ENCODE data around the gene STK11. TPM values are rescaled to one million over a fixed set of nuclear protein-coding genes. Genes with fewer than 3 reads are reported as not detected.

The STK11 gene
- total and polyA plus RNA-seq, 4 donors: 35.4 to 66.6 (median 58.8) TPM

- H3K4me3 ChIP-seq (ENCODE audit: low read depth, low read length): no peak overlapping the region
- DNase-seq (ENCODE audit: low read depth in 4 of 6, low spot score in 6 of 6): no peak
- no peaks in the 10 kb centered on the region for H3K27me3 ChIP-seq (ENCODE audit: control insufficient read depth, insufficient read depth, low read length)
- H3K9me3 ChIP-seq (ENCODE audit: control insufficient read depth, insufficient read depth, low read length): no peaks in the 10 kb centered on the region
- WGBS (ENCODE audit: insufficient coverage): 66% methylated on average over 23 of the region's 33 CpGs
- H3K27ac ChIP-seq (ENCODE audit: low read depth, low read length): no peak overlapping the region
- peaks cover 86% of the 10 kb centered on the region for H3K4me1 ChIP-seq (ENCODE audit: control insufficient read depth, insufficient read depth, low read length)
- peaks cover 71% of the 10 kb centered on the region for H3K36me3 ChIP-seq (ENCODE audit: control insufficient read depth, insufficient read depth, low read length)
These were observed 67.1 kb downstream of the STK11 start for GRCh38 chr19:1272423-1273262.

- Histone ChIP-seq H3K27ac (ENCODE audit: low read depth, low read length) (no peak overlapping the region), H3K36me3 (ENCODE audit: control insufficient read depth, insufficient read depth, low read length) (peaks cover 77% of the 10 kb centered on the region), H3K9me3 (ENCODE audit: control insufficient read depth, insufficient read depth, low read length) (no peaks in the 10 kb centered on the region), H3K27me3 (ENCODE audit: control insufficient read depth, insufficient read depth, low read length) (no peaks in the 10 kb centered on the region), H3K4me3 (ENCODE audit: low read depth, low read length) (no peak overlapping the region), H3K4me1 (ENCODE audit: control insufficient read depth, insufficient read depth, low read length) (peaks cover 78% of the 10 kb centered on the region)
- DNase-seq (ENCODE audit: low read depth in 4 of 6, low spot score in 6 of 6): no peak
- WGBS (ENCODE audit: insufficient coverage): 88% methylated on average over 23 of the region's 25 CpGs
These were observed 67.9 kb downstream of the STK11 start for GRCh38 chr19:1273263-1274041.

- Histone ChIP-seq H3K27me3 (ENCODE audit: control insufficient read depth, insufficient read depth, low read length) (no peaks in the 10 kb centered on the region), H3K9me3 (ENCODE audit: control insufficient read depth, insufficient read depth, low read length) (no peaks in the 10 kb centered on the region), H3K4me3 (ENCODE audit: low read depth, low read length) (no peak overlapping the region), H3K27ac (ENCODE audit: low read depth, low read length) (peak overlapping the region; percentile 61), H3K4me1 (ENCODE audit: control insufficient read depth, insufficient read depth, low read length) (peaks cover 74% of the 10 kb centered on the region), H3K36me3 (ENCODE audit: control insufficient read depth, insufficient read depth, low read length) (peaks cover 84% of the 10 kb centered on the region)
- WGBS (ENCODE audit: insufficient coverage): 75% methylated on average over 37 of the region's 46 CpGs
- DNase-seq (ENCODE audit: low read depth in 4 of 6, low spot score in 6 of 6): no peak
These were observed 68.7 kb downstream of the STK11 start for GRCh38 chr19:1274081-1274851.

GRCh38 chr19:1274852-1275259 lies 69.3 kb downstream of the STK11 start:
- H3K36me3 ChIP-seq (ENCODE audit: control insufficient read depth, insufficient read depth, low read length): peaks cover 90% of the 10 kb centered on the region

GRCh38 chr19:1275260-1275975 lies 69.8 kb downstream of the STK11 start, which contains the start of gene FAM174C:
Gene FAM174C, plus strand, starts transcription at chr19:1275530. Its CDS starts 20 bp downstream, at chr19:1275550.
- H3K36me3 ChIP-seq (ENCODE audit: control insufficient read depth, insufficient read depth, low read length): peaks cover 90% of the 10 kb centered on the region
- no peaks in the 10 kb centered on the region for H3K9me3 ChIP-seq (ENCODE audit: control insufficient read depth, insufficient read depth, low read length)
- H3K27ac ChIP-seq (ENCODE audit: low read depth, low read length): peak within 1 kb of the TSS; percentile 93
- peak within 1 kb of the TSS; percentile 68 for H3K4me3 ChIP-seq (ENCODE audit: low read depth, low read length)
- WGBS (ENCODE audit: insufficient coverage): under 1% methylated on average over 87 of the region's 98 CpGs
- peak; percentile 82 to 98 (median 91) for DNase-seq (ENCODE audit: low read depth in 4 of 6, low spot score in 6 of 6)
- no peaks in the 10 kb centered on the region for H3K27me3 ChIP-seq (ENCODE audit: control insufficient read depth, insufficient read depth, low read length)
- H3K4me1 ChIP-seq (ENCODE audit: control insufficient read depth, insufficient read depth, low read length): peaks cover 76% of the 10 kb centered on the region

More at GRCh38 chr19:1274852-1275259, 69.3 kb downstream of the STK11 start:
- no peak for DNase-seq (ENCODE audit: low read depth in 4 of 6, low spot score in 6 of 6)
- WGBS (ENCODE audit: insufficient coverage): 16% methylated on average over 44 of the region's 44 CpGs
- Histone ChIP-seq H3K27me3 (ENCODE audit: control insufficient read depth, insufficient read depth, low read length) (no peaks in the 10 kb centered on the region), H3K4me1 (ENCODE audit: control insufficient read depth, insufficient read depth, low read length) (peaks cover 77% of the 10 kb centered on the region), H3K9me3 (ENCODE audit: control insufficient read depth, insufficient read depth, low read length) (no peaks in the 10 kb centered on the region), H3K27ac (ENCODE audit: low read depth, low read length) (peak overlapping the region; percentile 61), H3K4me3 (ENCODE audit: low read depth, low read length) (no peak overlapping the region)

GRCh38 chr19:1275976-1276627 lies 70.5 kb downstream of the STK11 start:
- H3K9me3 ChIP-seq (ENCODE audit: control insufficient read depth, insufficient read depth, low read length): no peaks in the 10 kb centered on the region
- H3K27me3 ChIP-seq (ENCODE audit: control insufficient read depth, insufficient read depth, low read length): no peaks in the 10 kb centered on the region
- DNase-seq (ENCODE audit: low read depth in 4 of 6, low spot score in 6 of 6): no peak
- peak overlapping the region; percentile 68 for H3K4me3 ChIP-seq (ENCODE audit: low read depth, low read length)
- peaks cover 69% of the 10 kb centered on the region for H3K4me1 ChIP-seq (ENCODE audit: control insufficient read depth, insufficient read depth, low read length)
- peak overlapping the region; percentile 93 for H3K27ac ChIP-seq (ENCODE audit: low read depth, low read length)
- 8% methylated on average over 39 of the region's 43 CpGs for WGBS (ENCODE audit: insufficient coverage)
- peaks cover 90% of the 10 kb centered on the region for H3K36me3 ChIP-seq (ENCODE audit: control insufficient read depth, insufficient read depth, low read length)

- H3K36me3 ChIP-seq (ENCODE audit: control insufficient read depth, insufficient read depth, low read length): peaks cover 88% of the 10 kb centered on the region
- DNase-seq (ENCODE audit: low read depth in 4 of 6, low spot score in 6 of 6): no peak
- H3K27ac ChIP-seq (ENCODE audit: low read depth, low read length): no peak overlapping the region
- peak overlapping the region; percentile 68 for H3K4me3 ChIP-seq (ENCODE audit: low read depth, low read length)
- H3K27me3 ChIP-seq (ENCODE audit: control insufficient read depth, insufficient read depth, low read length): no peaks in the 10 kb centered on the region
- H3K4me1 ChIP-seq (ENCODE audit: control insufficient read depth, insufficient read depth, low read length): peaks cover 64% of the 10 kb centered on the region
- WGBS (ENCODE audit: insufficient coverage): 87% methylated on average over 10 of the region's 10 CpGs
- H3K9me3 ChIP-seq (ENCODE audit: control insufficient read depth, insufficient read depth, low read length): no peaks in the 10 kb centered on the region
These were observed 71.0 kb downstream of the STK11 start for GRCh38 chr19:1276628-1277022.

GRCh38 chr19:1277061-1277460 lies 71.5 kb downstream of the STK11 start:
- H3K4me1 ChIP-seq (ENCODE audit: control insufficient read depth, insufficient read depth, low read length): peaks cover 62% of the 10 kb centered on the region
- H3K36me3 ChIP-seq (ENCODE audit: control insufficient read depth, insufficient read depth, low read length): peaks cover 84% of the 10 kb centered on the region
- no peak overlapping the region for H3K27ac ChIP-seq (ENCODE audit: low read depth, low read length)
- no peaks in the 10 kb centered on the region for H3K9me3 ChIP-seq (ENCODE audit: control insufficient read depth, insufficient read depth, low read length)
- H3K27me3 ChIP-seq (ENCODE audit: control insufficient read depth, insufficient read depth, low read length): no peaks in the 10 kb centered on the region
- no peak for DNase-seq (ENCODE audit: low read depth in 4 of 6, low spot score in 6 of 6)
- no peak overlapping the region for H3K4me3 ChIP-seq (ENCODE audit: low read depth, low read length)
- WGBS (ENCODE audit: insufficient coverage): 92% methylated on average over 14 of the region's 15 CpGs

Data from spinal cord (tissue), 10 donors.